Fibroblast of skin of back (primary cell): Measurements from ENCODE around the gene CRTAP. TPM values are rescaled to one million over a fixed set of nuclear protein-coding genes. Genes with fewer than 3 reads are reported as not detected.
"Not testable (repeated sequence)": the region's sequence is repeated elsewhere in the genome, so short reads cannot be mapped to it uniquely, and the experiment has no call there.

ENCODE experiments used
- DNase-seq: peaks from one replicate; pipeline ENCODE4 v3.0.0-alpha.2; 2013
- polyA plus RNA-seq, 2 experiments: library from polyadenylated mRNA; unstranded; fragments of 120-200 nt; gene quantifications; one replicate each; pipeline ENCODE4 v1.2.1, GENCODE V29; 2013; ENCODE audit not compliant: insufficient read length in 2 of 2

The CRTAP gene
- polyA plus RNA-seq (2013, experiment 1 of 2; ENCODE audit: insufficient read length) = 217 TPM
- 234 TPM for polyA plus RNA-seq (2013, experiment 2 of 2; ENCODE audit: insufficient read length)

GRCh38 chr3:33113772-33114621, at the start of gene CRTAP:
Gene CRTAP (plus strand): TSS chr3:33114014. CDS start chr3:33114078, 64 bp downstream.
- DNase-seq = peak; percentile 94

DNA sequence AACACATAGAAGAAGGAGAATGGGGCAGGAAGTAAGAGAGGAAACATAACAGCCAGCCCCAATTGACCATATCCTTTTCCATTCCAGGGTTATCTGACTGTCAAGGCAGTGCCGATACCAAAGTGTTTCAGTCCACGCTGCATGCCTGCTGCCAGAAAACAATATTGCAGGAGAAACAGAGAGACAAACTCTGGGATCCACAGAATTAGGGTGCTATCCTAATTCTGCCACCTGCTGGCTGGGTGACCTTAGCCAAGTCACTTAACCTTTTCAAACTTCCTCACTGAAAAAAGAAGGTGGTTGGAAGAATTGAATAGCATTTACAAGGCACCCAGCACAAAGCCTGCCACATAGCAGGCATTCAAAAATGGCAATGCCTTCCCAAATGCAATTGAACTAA, 48.9 kb upstream of the CRTAP start:
- no peak for DNase-seq

- peak; percentile 18 for DNase-seq
These were observed 46.3 kb upstream of the CRTAP start for GRCh38 chr3:33067484-33067883.

DNA sequence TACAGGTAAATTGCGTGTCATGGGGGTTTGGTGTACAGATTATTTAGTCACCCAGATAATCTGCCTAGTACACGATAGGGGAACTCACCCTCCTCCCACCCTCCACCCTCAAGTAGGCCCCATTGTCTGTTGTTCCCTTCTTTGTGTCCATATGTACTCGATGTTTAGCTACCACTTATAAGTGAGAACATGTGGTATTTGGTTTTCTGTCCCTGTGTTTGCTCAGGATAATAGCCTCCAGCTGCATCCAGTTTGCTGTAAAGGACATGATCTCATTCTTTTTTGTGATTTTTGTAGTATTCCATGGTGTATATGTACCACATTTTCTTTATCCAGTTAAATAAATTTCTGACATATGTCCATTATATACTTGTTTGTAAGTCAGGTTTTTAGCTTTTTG, 44.0 kb upstream of the CRTAP start:
- peak; percentile 7 for DNase-seq

DNA sequence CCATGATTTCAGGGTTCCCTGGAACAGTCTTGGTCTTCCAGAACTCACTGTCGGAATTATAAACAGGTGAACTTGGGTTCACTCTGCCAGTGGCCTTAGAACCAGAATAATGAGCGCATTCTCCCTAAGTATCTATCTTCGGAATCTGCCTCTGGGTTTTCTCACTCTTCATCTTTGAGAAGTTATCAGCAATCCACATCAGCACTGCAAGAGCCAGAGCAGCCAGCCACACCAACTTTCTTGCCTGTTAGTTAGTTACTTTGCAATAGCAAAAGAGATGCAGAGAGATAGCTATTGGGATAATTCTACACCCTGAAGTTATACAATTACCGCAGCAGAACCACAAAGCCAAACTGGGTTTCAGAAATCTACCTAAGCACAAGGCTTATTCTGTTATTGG, 42.6 kb upstream of the CRTAP start:
- DNase-seq = no peak

DNA sequence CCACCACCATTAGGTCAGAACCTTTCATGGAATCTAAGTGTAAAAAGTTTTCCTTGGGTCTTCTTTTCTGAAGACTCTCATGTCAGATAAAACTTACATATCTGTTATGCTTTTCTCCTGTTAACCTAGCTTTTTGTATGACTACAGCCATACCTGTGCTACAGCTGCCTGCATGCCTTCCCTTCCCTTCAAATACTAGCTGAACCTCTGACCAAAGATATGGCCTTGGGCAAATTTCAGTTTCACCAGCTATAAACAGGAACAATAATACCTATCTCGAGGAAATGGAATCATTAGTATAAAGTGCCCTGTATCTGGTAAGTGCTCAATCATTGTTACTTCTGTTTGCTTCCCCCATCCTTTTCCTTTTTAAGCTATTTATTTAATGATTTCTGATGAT, 41.9 kb upstream of the CRTAP start:
- no peak for DNase-seq

DNA sequence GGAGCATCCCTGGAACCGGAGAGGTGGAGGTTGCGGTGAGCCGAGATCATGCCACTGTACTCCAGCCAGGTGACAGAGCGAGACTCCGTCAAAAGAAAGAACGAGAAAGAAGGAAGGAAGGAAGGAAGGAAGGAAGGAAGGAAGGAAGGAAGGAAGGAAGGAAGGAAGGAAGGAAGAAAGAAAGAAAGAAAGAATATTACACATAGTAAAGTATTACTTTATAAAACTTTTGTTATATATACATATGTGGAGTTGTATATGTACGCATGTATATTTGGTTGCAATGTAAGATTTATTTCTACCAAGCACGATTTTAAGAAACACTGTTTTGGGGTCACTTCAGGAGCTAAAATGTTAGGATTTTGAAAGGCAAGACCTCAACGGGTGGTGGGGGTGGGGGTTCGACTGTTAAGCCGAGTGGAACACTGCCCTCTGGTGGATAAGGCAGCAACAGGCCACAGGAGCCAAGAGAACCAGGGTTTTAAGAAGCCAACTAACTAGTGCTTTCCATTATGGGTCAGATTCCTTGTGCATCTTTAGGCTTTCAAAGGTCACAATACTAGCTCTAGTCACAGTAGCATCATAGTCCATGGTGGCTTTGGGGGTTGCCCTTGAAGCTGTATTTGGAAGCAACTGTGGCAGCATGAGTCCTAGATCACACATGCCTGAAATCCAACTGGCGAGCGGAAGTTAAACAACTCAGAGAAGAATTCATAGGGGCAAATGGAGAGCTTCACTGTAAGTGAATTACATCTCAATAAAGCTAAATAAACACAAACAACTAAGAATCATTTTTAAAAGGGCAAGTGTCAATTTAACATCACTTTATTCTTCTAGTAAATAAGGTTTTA, 39.4 kb upstream of the CRTAP start:
- peak; percentile 62 for DNase-seq

DNA sequence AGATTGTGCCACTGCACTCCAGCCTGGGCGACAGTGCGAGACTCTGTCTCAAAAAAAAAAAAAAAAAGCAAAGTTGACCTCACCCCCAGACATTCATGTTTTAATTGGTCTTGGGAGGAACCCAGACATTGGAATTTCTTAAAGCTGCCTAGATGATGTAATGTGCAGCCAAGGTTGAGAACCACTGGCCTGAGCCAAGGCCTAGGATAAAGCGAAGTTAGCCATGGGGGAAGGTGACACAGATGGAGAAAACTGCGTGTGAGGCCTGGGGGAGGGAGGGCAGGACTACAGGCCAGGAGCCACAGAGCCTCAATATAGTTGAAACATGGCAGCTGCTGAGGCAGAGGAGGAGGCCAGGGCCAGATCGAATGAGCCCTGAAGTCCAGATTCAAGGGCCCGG, 37.8 kb upstream of the CRTAP start:
- DNase-seq = peak; percentile 69

GRCh38 chr3:33076952-33077351, 36.9 kb upstream of the CRTAP start:
- no peak for DNase-seq

- no peak for DNase-seq
These were observed 35.8 kb upstream of the CRTAP start for GRCh38 chr3:33077976-33078375.

DNA sequence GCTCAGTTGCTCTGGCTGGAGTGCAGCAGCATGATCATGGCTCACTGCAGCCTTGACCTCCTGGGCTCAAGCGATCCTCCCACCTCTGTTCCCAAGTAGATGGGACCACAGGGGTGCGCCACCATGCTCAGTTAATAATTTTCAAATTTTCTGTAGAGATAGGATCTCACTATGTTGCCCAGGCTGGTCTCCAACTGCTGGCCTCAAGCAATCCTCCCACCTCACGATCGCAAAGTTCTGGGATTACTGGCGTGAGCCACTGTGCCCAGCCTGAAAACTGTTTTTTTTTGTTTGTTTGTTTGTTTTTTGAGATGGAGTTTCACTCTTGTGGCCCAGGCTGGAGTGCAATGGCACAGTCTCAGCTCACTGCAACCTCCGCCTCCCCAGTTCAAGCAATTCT, 34.0 kb upstream of the CRTAP start:
- not testable (repeated sequence) for DNase-seq

DNA sequence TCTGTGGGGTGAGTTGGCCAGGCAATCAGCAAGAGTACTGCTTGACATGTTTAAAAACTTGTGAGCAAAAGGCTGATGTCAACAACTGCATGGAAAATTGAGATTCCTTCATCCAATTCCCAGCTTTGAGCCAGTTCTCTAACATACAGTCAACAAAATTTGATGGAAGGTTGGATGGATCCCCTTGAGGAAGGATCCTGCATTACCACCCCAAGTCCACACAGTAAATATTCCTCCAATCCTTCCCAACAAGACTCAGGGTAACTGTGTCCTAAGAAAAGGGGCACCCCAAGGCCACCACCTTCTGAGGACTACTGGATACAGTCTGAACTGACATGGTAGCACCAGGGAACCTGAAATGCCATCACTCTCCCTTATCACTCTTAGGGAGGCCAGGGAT, 32.0 kb upstream of the CRTAP start:
- no peak for DNase-seq

GRCh38 chr3:33083958-33084357, 29.9 kb upstream of the CRTAP start:
- no peak for DNase-seq

DNA sequence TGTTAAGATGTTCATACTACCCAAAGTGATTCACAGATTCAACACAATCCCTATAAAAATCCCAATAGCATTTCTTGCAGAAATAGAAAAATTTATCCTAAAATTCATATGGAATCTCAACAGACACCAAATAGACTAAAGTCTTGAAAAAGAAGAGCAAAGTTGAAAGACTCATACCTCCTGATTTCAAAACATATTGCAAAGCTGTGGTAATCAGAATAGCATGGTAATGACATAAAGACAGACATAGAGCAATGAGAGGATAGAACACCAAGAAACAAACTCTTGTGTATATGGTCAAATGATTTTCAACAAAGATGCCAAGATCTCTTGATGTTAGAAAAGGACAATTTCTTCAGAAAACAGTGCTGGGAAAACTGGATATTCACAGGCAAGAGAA, 25.1 kb upstream of the CRTAP start:
- DNase-seq = no peak

DNA sequence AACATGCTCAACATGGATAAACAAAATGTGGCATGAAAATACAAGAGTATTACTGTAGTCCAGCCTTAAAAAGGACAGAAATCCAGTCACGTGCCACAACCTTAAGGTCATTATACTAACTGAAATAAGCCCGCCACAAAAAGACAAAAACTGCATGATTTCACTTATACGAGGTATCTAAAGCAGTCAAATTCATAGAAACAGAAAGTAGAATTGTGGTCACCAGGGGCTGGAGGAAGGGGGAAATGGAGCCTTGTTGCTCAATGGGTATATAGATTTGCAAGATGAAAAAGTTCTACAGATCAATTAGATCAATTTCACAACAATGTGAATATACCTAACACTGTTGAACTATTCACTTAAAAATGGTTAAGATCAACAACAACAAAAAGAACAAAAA, 24.3 kb upstream of the CRTAP start:
- no peak for DNase-seq

DNA sequence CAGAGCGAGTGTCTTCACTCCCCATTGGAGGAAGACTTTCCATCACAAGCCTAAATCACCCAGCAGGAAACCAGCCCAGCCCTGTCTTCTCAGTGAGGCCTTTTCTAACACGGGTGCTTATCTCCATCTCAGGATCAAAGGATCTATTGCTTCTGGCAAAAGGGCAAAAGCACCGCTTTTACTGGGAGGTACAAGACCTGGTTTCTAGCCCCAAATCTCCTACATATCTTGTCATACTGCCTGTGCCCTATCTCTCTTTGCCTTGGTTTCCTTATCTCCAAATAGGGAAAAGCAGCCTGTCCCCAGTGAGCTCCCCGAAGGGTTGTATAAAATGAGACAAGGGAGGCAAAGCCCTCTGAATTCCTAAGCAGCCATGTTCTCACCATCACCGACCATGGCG, 22.1 kb upstream of the CRTAP start:
- no peak for DNase-seq

- DNase-seq = no peak
These were observed 21.1 kb upstream of the CRTAP start for GRCh38 chr3:33092496-33093254.

DNA sequence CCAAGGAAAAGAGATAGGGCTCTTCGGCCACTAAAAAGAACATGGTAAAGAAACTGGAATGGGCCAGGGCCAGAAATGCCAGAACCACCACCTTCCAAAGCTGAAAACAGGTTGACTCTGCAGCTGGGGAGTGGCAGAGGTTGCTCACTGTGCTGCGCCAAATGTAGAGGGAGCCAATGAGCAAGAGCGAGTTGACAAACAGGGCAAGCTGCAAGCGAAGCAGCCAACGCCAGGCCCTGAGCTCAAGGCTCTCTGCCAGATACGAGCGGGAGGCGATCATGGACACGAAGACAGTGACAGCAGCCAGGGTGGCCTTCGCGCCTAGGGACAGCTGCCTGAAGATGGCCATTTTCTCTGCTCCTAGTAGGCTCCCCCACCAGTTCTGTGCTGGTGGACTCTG, 20.0 kb upstream of the CRTAP start:
- DNase-seq = no peak

DNA sequence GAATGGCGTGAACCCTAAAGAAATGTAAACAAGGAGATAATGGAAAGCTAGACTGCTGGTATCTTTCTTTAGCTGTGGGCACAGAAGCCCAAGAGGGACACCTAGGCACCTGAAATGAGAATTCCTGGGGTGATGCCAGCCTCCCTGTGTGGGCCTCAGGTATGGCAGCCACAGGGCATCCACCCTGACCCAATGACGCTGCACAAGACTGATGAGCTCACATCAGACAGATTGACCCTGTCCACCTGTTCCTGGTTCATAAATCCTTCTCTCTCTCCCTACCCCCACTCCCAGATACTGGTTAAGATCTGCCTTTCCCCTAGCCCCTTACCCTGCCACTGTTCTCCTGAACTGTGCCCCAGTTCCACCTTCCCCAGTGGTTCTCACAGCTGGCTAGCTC, 18.4 kb upstream of the CRTAP start:
- no peak for DNase-seq

GRCh38 chr3:33096093-33096868, 17.5 kb upstream of the CRTAP start:
- DNase-seq = peak; percentile 36

- DNase-seq = peak; percentile 33
These were observed 14.6 kb upstream of the CRTAP start for GRCh38 chr3:33099109-33099645.

- no peak for DNase-seq
These were observed 14.1 kb upstream of the CRTAP start for GRCh38 chr3:33099701-33100100.
